ENCODE results near the gene DOCK9.

- no peak for TF ChIP-seq CTCF (IDR thresholded peaks at IDR 0.05)
- no peak for TF ChIP-seq POLR2A (IDR thresholded peaks at IDR 0.05)
- no peak for TF ChIP-seq EP300 (IDR thresholded peaks at IDR 0.05)
- peak in 1 of 3 donors; percentile 51 for TF ChIP-seq POLR2AphosphoS5 (IDR thresholded peaks at IDR 0.05)
These were observed 87.7 kb downstream of the DOCK9 start for GRCh38 chr13:98890186-98890585.

Data from suprapubic skin (tissue), 4 donors.